Calu3 (cell line): Measurements from ENCODE around the gene TEAD1. TPM values are rescaled to one million over a fixed set of nuclear protein-coding genes. Genes with fewer than 3 reads are reported as not detected.

ENCODE experiments used
- BruUV-seq: library from RNA; stranded (reverse); fragments of 400-500 nt; replicated peaks from 2 replicates; lab custom pipeline; 2021; lab: Mats Ljungman, UMichigan
- CTCF ChIA-PET: fragments of 300-600 bp; sonication (Branson Sonifier 250); formaldehyde crosslinking; loops from one replicate; lab custom pipeline; 2022; ENCODE audit warnings: antibody characterized with exemption; lab: Charles Lee
- DNase-seq: peaks from one replicate; pipeline ENCODE4 v3.0.0; 2022
- H3K27ac Mint-ChIP-seq: one replicate; pipeline ENCODE4 v1.8.0; 2022; ENCODE audit warnings: mixed read lengths; ENCODE audit not compliant: unreplicated experiment
- H3K27me3 Mint-ChIP-seq: one replicate; pipeline ENCODE4 v1.8.0; 2022; ENCODE audit warnings: mixed read lengths; ENCODE audit not compliant: unreplicated experiment
- H3K36me3 Mint-ChIP-seq: one replicate; pipeline ENCODE4 v1.8.0; 2022; ENCODE audit warnings: mild to moderate bottlenecking, moderate library complexity, mixed read lengths; ENCODE audit not compliant: insufficient read depth, unreplicated experiment
- H3K4me1 Mint-ChIP-seq: one replicate; pipeline ENCODE4 v1.8.0; 2022; ENCODE audit warnings: mild to moderate bottlenecking, low read depth, mixed read lengths; ENCODE audit not compliant: unreplicated experiment
- H3K4me3 Mint-ChIP-seq: one replicate; pipeline ENCODE4 v1.8.0; 2022; ENCODE audit warnings: mild to moderate bottlenecking, low read depth, moderate library complexity, mixed read lengths; ENCODE audit not compliant: unreplicated experiment
- H3K9me3 Mint-ChIP-seq: one replicate; pipeline ENCODE4 v1.8.0; 2022; ENCODE audit warnings: low read depth, mixed read lengths; ENCODE audit not compliant: unreplicated experiment
- intact Hi-C: fragments of 100-400 bp; cut with micrococcal nuclease; formaldehyde crosslinking; loops from one replicate; pipeline ENCODE4 v1.10.0; 2022; ENCODE audit not compliant: unreplicated experiment
- total RNA-seq: library from RNA; stranded (reverse); gene quantifications from 2 replicates; pipeline ENCODE4 v1.2.3, GENCODE V29; 2022
- TF ChIP-seq, protein P1 (sequence below): fragments of 200-600 bp; IDR thresholded peaks from one replicate; pipeline ENCODE4 v1.8.0; 2022; ENCODE audit warnings: antibody characterized with exemption; ENCODE audit not compliant: unreplicated experiment

Gene TEAD1
- total RNA-seq, 1 experiment from 2014 or later, result 104 TPM

DNA sequence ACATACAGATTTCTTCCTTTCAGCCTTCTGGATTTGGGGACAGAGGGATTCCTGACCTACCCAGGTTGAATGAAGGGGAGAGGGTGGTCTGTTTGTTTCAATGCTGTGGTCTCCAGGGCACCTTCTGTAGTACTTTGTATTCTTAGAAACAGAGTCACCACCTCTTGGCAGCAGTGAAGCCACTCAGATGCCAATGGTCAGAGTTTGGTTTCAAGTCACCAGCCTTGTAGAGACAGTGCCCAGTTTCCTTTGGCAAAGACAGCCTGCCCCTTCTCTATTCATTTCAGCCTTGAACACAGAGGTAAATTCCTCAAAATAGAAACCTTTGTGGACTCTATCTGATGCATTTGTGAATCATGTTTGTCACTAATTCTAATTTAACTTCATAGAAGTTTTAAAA, 223.2 kb downstream of the TEAD1 start:
- intact Hi-C loops, result no loop called here
- Mint-ChIP-seq H3K27me3 (no peaks in the 10 kb centered on the region), H3K4me3 (no peak overlapping the region), H3K36me3 (peaks cover 14% of the 10 kb centered on the region), H3K9me3 (no peaks in the 10 kb centered on the region), H3K27ac (no peak overlapping the region), H3K4me1 (peaks cover 11% of the 10 kb centered on the region)
- TF ChIP-seq, protein P1, sequence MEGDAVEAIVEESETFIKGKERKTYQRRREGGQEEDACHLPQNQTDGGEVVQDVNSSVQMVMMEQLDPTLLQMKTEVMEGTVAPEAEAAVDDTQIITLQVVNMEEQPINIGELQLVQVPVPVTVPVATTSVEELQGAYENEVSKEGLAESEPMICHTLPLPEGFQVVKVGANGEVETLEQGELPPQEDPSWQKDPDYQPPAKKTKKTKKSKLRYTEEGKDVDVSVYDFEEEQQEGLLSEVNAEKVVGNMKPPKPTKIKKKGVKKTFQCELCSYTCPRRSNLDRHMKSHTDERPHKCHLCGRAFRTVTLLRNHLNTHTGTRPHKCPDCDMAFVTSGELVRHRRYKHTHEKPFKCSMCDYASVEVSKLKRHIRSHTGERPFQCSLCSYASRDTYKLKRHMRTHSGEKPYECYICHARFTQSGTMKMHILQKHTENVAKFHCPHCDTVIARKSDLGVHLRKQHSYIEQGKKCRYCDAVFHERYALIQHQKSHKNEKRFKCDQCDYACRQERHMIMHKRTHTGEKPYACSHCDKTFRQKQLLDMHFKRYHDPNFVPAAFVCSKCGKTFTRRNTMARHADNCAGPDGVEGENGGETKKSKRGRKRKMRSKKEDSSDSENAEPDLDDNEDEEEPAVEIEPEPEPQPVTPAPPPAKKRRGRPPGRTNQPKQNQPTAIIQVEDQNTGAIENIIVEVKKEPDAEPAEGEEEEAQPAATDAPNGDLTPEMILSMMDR, result no peak
- no TSS peak for BruUV-seq
- CTCF ChIA-PET, result no interaction called here
- DNase-seq, result no peak

DNA sequence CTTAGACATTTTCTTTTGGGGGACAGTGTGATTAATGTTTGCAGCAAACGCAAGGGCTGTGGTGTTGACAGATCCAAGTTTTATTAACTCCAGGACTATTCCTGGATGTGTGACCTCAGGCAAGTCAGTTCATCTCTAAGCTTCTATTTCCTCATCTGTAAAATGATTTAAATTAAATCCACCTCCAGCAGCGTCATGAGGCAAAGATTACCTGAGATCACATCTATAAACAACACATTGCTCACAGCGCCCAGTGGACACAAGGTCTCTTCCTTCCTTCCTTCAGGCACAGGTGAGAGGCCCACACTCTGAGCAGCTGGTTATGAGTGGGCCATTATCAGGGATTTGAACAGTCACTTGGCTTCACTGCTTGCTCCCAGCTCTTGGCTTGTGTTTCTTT, 223.6 kb downstream of the TEAD1 start:
- no TSS peak for BruUV-seq

DNA sequence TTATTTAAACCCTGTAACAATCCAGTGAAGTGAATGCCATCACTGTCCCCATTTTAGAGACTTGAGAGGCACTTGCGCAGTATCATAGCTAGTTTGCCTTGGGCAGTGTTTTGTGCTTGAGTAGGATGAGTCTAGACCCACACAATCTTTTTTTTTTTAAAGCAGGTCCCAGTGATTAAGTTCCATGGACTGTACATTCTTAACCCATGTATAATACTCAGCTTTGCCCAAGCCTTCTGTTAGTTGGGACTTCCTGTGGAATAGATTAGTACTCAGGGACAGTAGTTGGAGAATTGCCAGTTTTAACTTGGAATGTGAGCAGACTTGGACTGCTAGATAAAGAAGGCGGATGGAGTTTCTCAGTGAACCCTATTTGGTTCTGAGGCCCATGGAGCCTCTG, 226.3 kb downstream of the TEAD1 start:
- TF ChIP-seq, protein P1, result no peak
- DNase-seq, result no peak
- no peaks in the 10 kb centered on the region for H3K27me3 Mint-ChIP-seq
- H3K4me1 Mint-ChIP-seq, result peaks cover 11% of the 10 kb centered on the region
- intact Hi-C loops, result no loop called here
- no TSS peak for BruUV-seq
- H3K27ac Mint-ChIP-seq, result no peak overlapping the region
- no peak overlapping the region for H3K4me3 Mint-ChIP-seq
- CTCF ChIA-PET, result interaction anchor here (0.5 kb wide), 1 partner anchor 401 kb away, joined by 3 read pairs; no protein-coding TSS in a partner anchor
- H3K36me3 Mint-ChIP-seq, result peaks cover 19% of the 10 kb centered on the region
- no peaks in the 10 kb centered on the region for H3K9me3 Mint-ChIP-seq

More for the DNA sequence above, 223.6 kb downstream of the TEAD1 start:
- Mint-ChIP-seq H3K27me3 (no peaks in the 10 kb centered on the region), H3K27ac (no peak overlapping the region), H3K4me1 (peaks cover 11% of the 10 kb centered on the region), H3K4me3 (no peak overlapping the region), H3K36me3 (peaks cover 17% of the 10 kb centered on the region), H3K9me3 (no peaks in the 10 kb centered on the region)
- intact Hi-C loops, result no loop called here
- TF ChIP-seq, protein P1, result no peak
- no peak for DNase-seq
- CTCF ChIA-PET, result no interaction called here

DNA sequence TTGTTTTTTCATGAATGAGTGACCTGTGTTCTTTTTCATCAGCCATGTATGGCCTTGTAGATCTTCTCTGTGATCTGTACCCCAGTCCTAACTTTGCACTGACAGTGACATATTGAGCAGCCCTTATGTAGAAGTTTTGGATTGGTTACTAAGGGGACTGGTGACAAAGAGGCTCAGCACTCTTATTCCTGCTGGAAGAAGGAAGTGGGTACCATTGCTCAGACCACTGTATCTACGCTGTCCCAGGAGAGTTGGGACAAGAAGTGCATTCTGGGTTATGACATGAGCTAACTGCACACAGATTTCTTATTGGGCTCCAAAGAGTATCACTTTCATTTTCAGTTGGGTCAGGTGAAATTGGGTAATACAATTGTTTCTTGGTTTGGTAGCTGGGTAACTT, 227.1 kb downstream of the TEAD1 start:
- DNase-seq, result no peak
- Mint-ChIP-seq H3K27me3 (no peaks in the 10 kb centered on the region), H3K27ac (no peak overlapping the region), H3K4me1 (peaks cover 11% of the 10 kb centered on the region), H3K9me3 (no peaks in the 10 kb centered on the region), H3K36me3 (peaks cover 19% of the 10 kb centered on the region), H3K4me3 (no peak overlapping the region)
- BruUV-seq, result no TSS peak
- intact Hi-C loops, result no loop called here
- CTCF ChIA-PET, result no interaction called here
- TF ChIP-seq, protein P1, result no peak
